SK-N-SH treated with all-trans-retinoic acid at 6 μM for 48 hours (cell line): Measurements from ENCODE around the gene BSDC1.

Source experiments
- ARNTL ChIP-seq: fragments of 450-650 bp; formaldehyde crosslinking; IDR thresholded peaks from 2 replicates; pipeline ENCODE4 v1.5.0; 2020; ENCODE audit warnings: low read depth, mild to moderate bottlenecking, moderate library complexity, borderline replicate concordance
- BACH2 ChIP-seq: fragments of 250-450 bp; sonication (Bioruptor Pico); IDR thresholded peaks from 2 replicates; pipeline ENCODE4 v1.9.0; 2021; ENCODE audit warnings: mild to moderate bottlenecking, borderline replicate concordance
- ESRRG ChIP-seq: fragments of 250-450 bp; sonication (Bioruptor Pico); IDR thresholded peaks from 2 replicates; pipeline ENCODE4 v1.6.1; 2021; ENCODE audit warnings: mild to moderate bottlenecking
- GLIS3 ChIP-seq: fragments of 250-450 bp; sonication (Bioruptor Pico); IDR thresholded peaks from 2 replicates; pipeline ENCODE4 v1.5.0; 2020; ENCODE audit warnings: mild to moderate bottlenecking, moderate library complexity
- OSR1 ChIP-seq: fragments of 250-450 bp; sonication (Bioruptor Pico); IDR thresholded peaks from 2 replicates; pipeline ENCODE4 v1.8.0; 2022; ENCODE audit warnings: moderate library complexity, mild to moderate bottlenecking, inconsistent platforms
- RARB ChIP-seq: fragments of 250-450 bp; sonication (Bioruptor Pico); IDR thresholded peaks from 2 replicates; pipeline ENCODE4 v1.8.0; 2021; ENCODE audit warnings: mild to moderate bottlenecking, moderate library complexity
- SNAI2 ChIP-seq: fragments of 250-450 bp; sonication (Bioruptor Pico); IDR thresholded peaks from 2 replicates; pipeline ENCODE4 v1.5.0; 2020; ENCODE audit warnings: mild to moderate bottlenecking, moderate library complexity
- TCF4 ChIP-seq: fragments of 250-450 bp; sonication (Bioruptor Pico); IDR thresholded peaks from 2 replicates; pipeline ENCODE4 v1.8.0; 2021; ENCODE audit warnings: mild to moderate bottlenecking, moderate library complexity, borderline replicate concordance
- TOX ChIP-seq: fragments of 250-450 bp; sonication (Bioruptor Pico); IDR thresholded peaks from 2 replicates; pipeline ENCODE4 v1.8.0; 2021; ENCODE audit warnings: mild to moderate bottlenecking, moderate library complexity, borderline replicate concordance
- ZFP3 ChIP-seq: fragments of 250-450 bp; sonication (Bioruptor Pico); IDR thresholded peaks from 2 replicates; pipeline ENCODE4 v1.5.0; 2020; ENCODE audit warnings: mild to moderate bottlenecking, moderate library complexity
- ZNF70 ChIP-seq: fragments of 450-650 bp; formaldehyde crosslinking; IDR thresholded peaks from 2 replicates; pipeline ENCODE4 v1.5.0; 2020; ENCODE audit warnings: mild to moderate bottlenecking, moderate library complexity
- TF ChIP-seq, protein P1 (sequence below): fragments of 250-450 bp; sonication (Bioruptor Pico); IDR thresholded peaks from 2 replicates; pipeline ENCODE4 v1.5.1; 2020; ENCODE audit warnings: low read depth, mild to moderate bottlenecking, moderate library complexity
- TF ChIP-seq, protein P2 (sequence below): fragments of 250-450 bp; sonication (Bioruptor Pico); IDR thresholded peaks from 2 replicates; pipeline ENCODE4 v1.8.0; 2021; ENCODE audit warnings: low read depth, mild to moderate bottlenecking, moderate library complexity, borderline replicate concordance
- TF ChIP-seq, protein P3 (sequence below): fragments of 250-450 bp; sonication (Bioruptor Pico); IDR thresholded peaks from 2 replicates; pipeline ENCODE4 v1.5.1; 2021; ENCODE audit warnings: mild to moderate bottlenecking, moderate library complexity

DNA sequence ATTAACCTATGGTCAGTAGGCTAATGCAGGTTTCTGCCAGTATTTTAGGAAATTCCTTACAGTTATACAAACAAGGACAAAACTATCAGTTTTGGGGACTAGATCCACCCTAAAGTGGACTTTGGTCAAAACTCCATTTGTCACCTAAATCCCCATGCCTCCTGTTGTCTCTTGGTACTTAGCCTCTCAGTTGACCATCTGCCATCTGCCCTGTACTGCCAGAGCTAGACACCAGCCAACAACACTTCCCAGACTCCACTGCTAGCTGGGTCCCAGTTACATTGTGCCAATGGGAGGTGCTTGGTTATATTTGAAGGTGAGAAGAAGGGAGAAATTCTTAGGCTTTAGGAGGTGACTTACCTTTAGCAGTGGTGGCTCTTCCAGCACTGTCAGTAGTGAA lies 17.0 kb upstream of the BSDC1 start:
- no peak for TF ChIP-seq SNAI2 (CRISPR knock-in tag)
- TF ChIP-seq ZNF70 (CRISPR knock-in tag): no peak
- TF ChIP-seq, protein P1, sequence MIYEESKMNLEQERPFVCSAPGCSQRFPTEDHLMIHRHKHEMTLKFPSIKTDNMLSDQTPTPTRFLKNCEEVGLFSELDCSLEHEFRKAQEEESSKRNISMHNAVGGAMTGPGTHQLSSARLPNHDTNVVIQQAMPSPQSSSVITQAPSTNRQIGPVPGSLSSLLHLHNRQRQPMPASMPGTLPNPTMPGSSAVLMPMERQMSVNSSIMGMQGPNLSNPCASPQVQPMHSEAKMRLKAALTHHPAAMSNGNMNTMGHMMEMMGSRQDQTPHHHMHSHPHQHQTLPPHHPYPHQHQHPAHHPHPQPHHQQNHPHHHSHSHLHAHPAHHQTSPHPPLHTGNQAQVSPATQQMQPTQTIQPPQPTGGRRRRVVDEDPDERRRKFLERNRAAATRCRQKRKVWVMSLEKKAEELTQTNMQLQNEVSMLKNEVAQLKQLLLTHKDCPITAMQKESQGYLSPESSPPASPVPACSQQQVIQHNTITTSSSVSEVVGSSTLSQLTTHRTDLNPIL (CRISPR knock-in tag): no peak
- TF ChIP-seq ZFP3 (CRISPR knock-in tag): no peak
- TF ChIP-seq ARNTL (CRISPR knock-in tag): no peak
- TF ChIP-seq OSR1 (CRISPR knock-in tag): no peak
- TF ChIP-seq RARB (CRISPR knock-in tag): no peak
- TF ChIP-seq, protein P2, sequence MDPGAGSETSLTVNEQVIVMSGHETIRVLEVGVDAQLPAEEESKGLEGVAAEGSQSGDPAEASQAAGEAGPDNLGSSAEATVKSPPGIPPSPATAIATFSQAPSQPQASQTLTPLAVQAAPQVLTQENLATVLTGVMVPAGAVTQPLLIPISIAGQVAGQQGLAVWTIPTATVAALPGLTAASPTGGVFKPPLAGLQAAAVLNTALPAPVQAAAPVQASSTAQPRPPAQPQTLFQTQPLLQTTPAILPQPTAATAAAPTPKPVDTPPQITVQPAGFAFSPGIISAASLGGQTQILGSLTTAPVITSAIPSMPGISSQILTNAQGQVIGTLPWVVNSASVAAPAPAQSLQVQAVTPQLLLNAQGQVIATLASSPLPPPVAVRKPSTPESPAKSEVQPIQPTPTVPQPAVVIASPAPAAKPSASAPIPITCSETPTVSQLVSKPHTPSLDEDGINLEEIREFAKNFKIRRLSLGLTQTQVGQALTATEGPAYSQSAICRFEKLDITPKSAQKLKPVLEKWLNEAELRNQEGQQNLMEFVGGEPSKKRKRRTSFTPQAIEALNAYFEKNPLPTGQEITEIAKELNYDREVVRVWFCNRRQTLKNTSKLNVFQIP (CRISPR knock-in tag): no peak
- TF ChIP-seq TOX (CRISPR knock-in tag): no peak
- TF ChIP-seq ESRRG: no peak
- TF ChIP-seq BACH2 (CRISPR knock-in tag): no peak
- no peak for TF ChIP-seq TCF4 (CRISPR knock-in tag)
- TF ChIP-seq GLIS3 (CRISPR knock-in tag): no peak
- TF ChIP-seq, protein P3, sequence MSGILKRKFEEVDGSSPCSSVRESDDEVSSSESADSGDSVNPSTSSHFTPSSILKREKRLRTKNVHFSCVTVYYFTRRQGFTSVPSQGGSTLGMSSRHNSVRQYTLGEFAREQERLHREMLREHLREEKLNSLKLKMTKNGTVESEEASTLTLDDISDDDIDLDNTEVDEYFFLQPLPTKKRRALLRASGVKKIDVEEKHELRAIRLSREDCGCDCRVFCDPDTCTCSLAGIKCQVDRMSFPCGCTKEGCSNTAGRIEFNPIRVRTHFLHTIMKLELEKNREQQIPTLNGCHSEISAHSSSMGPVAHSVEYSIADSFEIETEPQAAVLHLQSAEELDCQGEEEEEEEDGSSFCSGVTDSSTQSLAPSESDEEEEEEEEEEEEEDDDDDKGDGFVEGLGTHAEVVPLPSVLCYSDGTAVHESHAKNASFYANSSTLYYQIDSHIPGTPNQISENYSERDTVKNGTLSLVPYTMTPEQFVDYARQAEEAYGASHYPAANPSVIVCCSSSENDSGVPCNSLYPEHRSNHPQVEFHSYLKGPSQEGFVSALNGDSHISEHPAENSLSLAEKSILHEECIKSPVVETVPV (CRISPR knock-in tag): no peak
